Stimulated activated CD4-positive, alpha-beta T cell treated with anti-CD3 and anti-CD28 coated beads, Interleukin-4, amount 100 ng/mL, for 1 hour (primary cell): ENCODE data around the gene FBLN2.

Source experiments
- DNase-seq: peaks from one replicate; pipeline ENCODE4 v3.0.0-alpha.2; 2020

The FBLN2 gene

DNA sequence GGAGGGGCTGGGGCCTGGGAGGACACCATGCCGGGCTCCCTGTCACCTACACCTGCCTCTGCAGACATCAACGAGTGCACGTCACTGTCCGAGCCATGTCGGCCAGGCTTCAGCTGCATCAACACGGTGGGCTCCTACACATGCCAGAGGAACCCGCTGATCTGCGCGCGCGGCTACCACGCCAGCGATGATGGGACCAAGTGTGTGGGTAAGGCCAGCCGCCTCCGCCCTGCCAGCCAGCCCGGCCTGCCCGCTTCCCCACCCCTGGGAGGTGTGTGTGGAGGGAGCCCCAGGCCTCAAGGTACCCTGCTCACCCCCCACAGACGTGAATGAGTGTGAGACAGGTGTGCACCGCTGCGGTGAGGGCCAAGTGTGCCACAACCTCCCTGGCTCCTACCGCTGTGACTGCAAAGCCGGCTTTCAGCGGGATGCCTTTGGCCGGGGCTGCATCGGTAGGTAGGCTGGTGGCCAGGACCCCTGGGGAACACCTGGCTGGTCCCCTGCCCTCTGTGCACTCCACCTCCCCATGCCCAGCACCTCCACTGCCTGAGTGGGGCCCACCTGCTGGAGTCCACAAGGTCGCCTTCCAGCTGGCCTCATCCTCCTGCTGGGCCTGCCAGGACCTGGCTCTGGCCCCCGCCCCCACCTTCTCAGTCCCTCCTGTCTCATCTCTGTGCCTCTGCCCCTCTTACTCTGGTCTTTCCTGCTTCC lies 80.1 kb downstream of the FBLN2 start:
- no peak for DNase-seq

DNA sequence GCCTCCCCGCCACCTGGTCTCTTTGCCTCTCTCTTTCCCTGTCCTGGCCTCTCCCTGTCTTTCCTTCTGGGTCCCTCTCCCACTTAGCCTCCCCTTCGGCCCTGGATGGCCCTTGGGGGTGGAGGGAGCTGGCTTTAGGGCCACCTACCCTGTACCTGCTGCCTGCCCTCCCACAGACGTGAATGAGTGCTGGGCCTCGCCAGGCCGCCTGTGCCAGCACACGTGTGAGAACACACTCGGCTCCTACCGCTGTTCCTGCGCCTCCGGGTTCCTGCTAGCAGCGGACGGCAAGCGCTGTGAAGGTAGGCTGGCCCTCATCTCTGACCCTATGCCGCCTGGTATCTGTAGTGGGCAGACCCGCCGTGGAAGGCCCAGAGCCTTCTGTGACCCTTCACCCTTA lies 80.7 kb downstream of the FBLN2 start:
- no peak for DNase-seq

DNA sequence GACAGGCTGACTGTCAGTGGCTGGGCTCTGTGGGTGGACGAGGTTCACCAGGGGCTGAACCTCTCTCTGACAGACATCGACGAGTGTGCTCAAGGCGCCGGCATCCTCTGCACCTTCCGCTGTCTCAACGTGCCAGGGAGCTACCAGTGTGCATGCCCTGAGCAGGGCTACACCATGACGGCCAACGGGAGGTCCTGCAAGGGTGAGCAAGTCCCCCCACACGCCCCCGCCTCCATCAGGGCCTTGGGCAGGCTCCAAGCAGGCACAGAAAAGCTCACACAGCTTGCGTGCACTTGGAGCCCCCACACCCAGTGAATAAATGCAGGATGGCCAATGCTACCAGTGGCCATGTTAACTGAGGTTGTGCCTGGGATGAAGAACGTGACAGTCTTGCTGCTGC lies 82.3 kb downstream of the FBLN2 start:
- no peak for DNase-seq

DNA sequence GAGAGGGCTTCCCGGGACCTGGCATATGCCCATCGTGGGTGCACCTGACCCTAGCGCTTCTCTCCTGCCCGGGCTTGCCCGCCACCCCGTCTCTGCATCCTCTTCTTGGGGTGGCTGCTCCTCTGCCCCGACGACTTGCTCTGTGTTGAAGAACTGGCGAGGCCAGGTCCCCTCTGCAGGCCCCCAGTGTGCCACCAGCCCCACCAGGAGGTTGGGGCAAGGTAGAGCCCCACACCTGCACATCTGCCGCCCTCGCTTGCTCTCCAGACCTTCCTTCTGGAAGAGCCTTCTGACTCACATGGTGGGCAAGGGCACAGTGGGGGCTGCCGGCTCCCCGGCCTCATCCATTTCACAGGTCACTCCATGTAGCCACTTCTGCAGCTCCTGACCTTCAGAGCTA lies 84.3 kb downstream of the FBLN2 start:
- no peak for DNase-seq

DNA sequence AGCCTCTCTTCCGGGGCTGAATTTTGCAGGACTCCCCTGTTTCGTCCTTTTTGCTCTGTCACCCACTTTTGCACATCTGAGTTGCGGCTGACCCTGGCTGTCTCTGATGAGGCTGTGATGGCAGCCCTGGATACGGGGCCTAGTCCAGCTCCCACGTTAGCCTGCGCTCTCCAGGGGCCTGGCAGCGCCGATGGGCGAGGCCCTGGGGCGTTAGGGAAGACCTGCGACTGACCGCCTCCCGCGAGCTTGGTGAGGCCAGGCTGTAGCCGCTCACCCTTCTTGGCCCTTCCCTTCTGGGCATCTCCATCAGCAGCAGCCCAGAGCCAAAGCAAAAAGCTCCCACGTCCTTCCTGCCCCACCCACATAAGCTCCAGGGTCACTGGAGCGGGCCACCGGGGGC lies 85.2 kb downstream of the FBLN2 start:
- no peak for DNase-seq

DNA sequence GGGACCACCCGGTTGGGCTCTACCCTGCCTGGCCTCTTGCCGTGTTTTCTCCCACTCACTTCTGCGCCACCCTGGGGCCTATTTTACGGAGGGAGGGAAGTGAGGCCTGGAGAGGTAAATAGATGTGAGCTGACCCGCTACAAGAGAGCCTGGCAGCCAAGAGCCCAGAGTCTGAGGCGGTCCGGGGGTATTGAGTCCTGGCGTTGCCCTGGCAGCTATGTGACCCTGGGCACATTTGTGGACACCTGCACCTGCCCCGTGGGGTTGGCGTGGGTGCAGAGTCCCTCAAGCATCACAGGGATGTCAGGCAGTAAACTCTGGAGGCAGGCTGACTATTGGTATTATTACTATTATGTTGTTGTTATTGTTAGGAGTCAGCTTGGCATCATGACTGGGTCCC lies 85.7 kb downstream of the FBLN2 start:
- no peak for DNase-seq

DNA sequence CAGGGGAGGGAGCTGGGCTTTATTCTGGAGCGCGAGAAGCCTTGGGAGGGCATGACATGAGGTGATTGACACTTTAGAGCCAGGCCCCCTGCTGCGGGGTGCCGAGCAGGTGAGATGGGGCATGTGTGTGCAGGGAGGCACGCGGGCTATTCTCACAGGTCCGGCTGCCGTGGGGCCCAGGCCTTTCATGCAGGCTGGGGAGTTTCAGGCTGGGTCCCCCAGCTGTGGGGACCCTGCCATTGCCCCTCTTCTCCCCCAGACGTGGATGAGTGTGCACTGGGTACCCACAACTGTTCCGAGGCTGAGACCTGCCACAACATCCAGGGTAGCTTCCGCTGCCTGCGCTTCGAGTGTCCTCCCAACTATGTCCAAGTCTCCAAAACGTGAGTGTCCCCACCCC lies 87.3 kb downstream of the FBLN2 start:
- no peak for DNase-seq

DNA sequence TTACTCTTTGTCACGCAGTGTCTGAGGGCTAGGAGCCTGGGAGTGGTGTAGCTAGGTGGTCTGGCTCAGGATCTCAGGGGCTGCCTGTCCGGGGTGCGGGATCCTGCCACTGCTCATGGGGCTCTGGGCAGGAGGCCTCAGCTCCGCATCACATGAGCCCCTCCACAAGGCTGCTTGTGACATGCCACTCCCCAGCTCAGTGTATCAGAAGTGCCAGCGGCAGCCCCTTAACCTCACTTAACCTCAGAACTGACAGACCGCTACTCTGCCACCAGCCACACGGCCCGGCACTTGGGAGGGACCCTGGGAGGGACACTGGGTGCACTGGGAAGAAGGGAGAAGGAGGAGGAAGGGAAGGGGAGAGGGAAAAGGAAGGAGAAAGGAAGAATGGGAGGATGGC lies 87.9 kb downstream of the FBLN2 start:
- no peak for DNase-seq

DNA sequence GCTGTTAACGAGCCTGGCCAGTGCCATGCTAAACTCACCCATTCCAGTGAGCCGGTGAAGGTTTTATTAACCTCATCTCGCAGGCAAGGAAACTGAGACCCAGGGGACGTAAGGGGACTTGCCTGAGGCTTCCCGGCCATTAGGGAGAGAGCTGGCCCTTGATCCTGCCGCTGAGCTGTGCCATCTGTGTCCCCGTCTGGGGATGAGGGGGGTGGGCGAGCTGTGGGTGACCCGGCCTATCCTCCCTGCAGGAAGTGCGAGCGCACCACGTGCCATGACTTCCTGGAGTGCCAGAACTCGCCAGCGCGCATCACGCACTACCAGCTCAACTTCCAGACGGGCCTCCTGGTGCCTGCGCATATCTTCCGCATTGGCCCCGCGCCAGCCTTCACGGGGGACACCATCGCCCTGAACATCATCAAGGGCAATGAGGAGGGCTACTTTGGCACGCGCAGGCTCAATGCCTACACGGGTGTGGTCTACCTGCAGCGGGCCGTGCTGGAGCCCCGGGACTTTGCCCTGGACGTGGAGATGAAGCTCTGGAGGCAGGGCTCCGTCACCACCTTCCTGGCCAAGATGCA lies 88.5 kb downstream of the FBLN2 start:
- DNase-seq = no peak

DNA sequence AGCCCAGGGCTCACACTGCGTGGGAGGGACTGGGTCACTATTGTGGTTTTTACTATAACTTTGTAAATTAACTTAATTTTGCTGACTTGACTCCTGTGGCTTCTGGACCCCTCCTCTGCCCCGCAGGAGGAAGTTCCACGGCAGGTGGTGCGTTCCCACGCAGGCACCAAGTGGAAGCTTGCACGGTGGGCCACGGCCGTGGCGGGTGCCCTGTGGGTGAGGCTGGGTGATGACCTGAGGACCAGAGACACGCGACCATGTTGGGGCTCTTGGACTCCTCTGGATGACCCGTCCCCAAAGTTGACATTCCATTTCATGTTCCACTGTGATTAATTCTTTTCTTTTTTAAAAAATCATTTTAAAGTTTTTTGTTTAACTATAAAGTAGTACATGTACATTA lies 89.0 kb downstream of the FBLN2 start:
- no peak for DNase-seq

DNA sequence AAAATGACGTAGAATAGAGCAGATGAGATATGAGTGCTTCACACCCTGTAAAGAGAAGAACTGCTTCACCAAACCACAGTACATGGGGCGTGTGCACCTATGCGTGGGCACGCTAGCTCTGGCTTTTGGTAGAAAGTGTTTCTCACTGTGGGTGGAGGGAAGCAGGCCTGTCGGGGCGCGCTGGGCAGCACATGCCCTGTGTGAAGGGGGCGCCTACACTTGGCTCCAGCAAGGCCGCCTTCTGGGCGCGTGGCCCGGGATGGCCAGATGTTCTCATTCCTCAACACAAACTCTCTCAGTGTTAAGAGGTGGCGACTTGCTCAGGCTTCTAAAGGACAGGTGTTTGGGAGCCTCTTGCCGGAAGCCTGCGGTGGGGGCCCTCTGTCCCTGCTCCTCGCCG lies 90.0 kb downstream of the FBLN2 start:
- no peak for DNase-seq

DNA sequence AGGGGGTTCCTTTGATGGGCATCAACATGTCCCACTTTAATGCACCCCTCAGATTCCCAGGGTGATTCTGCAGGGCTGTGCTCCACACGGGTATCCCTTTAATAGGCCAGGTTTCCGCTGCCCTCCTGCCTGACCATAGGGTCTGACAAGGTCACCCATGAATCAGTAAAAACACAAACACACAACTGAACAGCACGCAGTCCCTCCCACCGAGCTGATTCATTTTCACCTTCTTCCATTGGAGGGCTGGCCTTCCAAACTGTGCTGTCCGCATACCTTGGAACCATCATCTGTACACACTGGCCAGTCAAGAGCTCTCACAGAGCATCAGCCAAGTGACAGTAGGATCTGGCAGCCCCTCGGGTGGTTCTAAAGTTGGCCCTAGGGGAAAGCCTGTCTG lies 93.7 kb downstream of the FBLN2 start:
- no peak for DNase-seq

DNA sequence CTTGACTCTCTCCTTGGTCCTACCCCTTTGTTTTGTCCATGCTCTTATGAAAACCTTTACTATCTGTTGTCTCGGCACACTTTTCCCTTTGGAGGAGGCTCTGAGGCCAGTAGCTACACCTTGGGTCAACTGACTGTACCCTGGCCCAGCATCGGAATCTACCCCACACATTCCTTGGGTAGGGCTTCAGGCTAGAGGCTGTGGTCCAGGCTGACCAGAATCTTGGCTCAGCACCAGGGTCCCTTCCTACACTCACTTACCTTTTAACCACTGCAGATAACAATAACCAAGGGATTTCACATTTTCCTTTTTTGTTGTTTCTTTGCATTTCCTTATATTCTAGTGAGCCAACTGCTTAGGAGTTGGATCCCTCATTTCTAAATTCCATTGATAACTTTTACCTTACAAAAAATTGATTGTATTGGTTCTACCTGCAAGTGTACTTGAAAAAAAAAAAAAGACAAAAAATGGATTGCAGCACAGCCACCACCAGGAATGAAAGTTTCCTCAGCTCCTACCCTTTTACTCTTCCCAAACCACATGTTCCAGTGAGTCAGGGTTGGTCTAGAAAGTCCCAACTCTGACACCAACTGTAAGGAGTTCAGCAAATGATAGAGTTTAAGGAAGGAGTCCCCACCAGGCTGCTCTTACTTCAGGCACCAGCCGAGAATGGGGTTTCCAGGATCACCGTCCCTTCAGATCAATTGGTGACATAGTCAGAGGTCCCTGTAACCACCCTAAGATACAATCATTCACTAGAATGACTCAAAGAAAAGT lies 95.6 kb downstream of the FBLN2 start:
- DNase-seq = no peak

DNA sequence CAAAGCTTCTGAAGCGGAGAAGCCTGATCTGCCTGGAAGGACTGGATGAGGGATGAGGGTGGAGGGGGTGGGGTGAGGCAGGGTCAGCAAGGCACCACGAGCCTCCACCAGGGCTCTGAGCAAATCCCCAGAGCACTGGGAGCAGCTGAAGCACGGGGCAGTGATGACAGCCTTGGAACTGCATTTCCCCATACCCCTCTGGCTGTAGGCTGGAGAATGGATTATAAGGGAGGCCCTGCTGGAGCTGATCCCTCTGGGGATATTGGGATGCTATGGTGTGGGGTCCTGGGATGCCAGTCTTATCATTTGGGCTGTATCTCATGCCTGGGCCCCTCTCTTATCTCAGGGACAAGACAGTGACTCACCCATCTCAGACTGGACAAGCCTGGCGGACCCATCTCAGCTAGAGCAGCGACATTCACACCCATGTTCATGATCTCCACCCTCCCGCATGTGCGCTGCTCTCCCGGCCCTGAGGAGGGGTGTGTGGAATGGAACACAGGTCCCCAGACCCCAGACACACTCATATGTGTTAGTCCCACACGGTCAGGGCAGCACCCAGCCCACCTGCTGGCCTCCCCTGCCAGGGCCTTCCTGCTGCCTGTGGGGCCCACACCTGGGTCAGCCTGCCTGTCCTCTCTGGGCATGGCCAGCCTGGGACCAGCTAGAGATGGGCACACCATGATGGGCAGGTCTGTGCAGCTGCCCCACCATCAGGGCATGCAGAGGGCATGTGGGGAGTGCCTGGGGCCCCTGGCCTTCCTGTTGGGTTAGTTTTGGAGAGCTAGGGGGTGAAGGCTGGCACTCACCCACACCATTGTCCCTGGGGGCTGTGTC lies 97.1 kb downstream of the FBLN2 start:
- DNase-seq = no peak

DNA sequence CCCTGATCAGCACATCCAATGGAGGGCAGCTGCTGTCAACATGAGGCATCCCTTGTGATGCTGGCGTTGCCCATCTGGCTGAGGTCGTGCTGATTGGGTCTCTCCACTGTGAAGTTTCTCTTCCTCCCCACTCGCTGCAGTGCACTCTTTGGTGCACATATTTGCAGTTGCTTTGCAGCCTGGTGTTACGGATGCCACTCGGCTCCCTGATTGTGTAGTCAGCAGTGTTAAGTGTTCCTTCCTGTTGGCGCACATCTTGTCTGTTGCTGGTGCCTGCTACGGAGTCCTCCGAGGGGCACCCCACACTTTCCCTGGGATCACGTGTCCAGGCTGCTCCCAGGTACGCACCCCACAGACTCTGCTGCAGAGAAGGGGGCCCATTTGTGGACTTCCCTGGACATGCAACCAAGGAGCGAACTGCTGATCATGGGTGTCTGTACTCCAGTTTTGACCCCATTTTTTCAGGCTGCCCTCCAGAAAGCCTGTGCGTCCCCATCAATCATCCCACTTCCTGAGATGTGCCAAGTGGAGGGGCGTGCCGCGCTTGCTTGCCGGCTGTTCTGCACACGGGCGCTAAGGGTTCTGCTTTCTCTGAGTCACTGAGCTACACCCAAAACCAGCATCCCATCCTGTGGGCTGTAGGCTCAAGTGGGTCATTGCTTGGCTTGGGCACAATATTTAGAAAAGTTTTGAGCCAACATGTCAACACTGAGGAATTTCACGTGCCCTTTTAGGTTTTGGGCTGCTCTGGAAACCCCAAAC lies 98.6 kb downstream of the FBLN2 start:
- DNase-seq = peak; percentile 20

DNA sequence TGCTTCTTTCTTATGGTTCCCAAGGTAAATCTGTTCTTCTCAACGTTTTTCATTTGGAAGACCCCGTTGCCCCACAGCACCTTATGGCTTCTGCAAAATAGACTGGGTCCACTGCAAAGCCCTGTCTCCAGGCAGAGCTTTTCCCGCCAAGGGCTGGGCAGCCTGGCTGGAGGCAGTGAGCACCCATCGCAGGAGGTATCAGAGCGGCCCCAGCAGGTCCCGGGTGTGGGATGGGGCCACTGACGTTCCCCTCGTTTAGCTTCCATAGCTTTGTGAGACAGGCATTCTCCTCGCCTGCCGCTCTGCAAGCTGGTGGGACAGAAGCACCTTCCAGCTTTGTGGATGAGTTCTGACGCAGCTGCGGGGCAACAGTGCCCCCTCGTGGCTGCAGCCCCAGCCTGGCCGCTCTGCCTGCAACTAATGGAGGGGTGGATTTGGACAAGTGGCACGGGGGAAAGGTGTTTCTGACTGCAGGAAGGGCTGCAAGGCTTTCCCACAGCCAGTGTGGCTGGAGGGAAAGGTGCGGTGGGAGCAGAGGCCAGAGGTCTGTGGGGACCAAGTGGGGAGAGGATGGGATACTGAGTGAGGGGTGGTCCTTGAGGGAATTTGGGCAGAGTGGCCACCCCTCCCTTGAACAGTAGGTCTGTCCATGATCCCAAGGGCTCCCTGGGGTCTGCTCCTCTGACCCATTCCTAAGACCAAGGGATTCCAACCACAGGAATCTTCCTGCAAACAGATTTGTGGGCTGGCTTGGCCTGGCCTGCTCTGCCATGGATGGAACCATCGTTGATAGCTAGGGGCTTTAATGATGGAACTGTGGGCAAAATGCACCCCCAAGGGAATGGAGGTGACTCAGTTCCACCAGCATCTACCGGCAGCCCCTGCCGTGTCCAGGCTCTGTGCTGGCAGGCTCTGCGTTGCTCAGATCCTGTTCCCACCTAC lies 99.4 kb downstream of the FBLN2 start:
- DNase-seq = peak; percentile 79

DNA sequence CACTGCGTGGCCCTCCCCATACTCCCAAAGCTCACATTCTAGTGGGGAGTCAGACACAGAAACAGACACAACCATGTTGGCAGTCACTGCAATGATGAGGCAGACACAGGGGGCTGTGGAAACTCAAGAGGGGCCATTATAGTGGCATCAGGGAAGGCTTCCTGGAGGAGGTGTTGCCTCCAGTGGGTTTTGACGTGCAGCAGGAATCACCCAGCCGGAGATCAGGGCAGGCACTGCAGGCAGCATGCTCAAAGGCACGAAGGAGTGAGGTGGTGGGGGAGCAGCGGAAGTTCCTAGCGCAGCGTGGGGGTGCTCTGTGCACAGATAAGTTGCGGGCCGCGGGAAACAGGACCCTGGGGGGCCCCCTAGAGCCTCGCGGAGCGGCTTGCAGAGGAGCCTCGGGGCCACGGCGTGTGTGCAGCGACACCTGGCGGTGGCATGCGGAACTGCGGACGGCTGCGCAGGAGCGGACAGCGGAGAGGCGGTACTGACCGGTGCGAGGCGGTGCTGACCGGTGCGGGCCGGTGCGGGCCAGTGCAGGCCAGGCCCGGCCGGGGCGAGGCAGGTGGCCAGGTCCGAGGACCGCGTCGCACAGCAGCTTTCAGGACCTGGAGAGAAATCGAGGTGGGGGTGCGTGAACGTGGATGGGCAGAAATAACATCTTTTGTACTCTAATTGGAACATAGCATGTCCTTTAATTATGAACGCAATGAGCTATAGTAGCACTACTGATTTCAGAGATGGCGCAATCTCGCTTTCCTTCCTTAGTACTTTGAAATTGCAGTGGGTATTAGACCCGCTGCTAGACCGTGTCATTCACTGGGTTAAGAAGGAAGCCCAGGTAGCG lies 101.5 kb downstream of the FBLN2 start:
- peak; percentile 76 for DNase-seq

DNA sequence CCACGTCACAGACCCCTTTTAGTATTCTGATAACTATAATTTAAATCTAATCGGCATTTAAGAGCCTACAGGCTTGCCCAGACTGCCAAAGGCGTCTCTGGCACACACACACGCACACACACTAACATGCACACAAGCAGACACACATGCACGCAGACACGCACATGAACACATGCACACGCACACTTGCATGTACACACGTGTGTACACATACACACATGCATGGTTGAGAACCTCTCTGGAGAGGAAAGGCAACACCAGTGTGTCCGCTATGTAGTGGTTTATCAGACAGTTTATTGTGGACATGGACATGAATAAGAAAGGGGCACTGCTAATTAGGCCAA lies 102.1 kb downstream of the FBLN2 start:
- no peak for DNase-seq

DNA sequence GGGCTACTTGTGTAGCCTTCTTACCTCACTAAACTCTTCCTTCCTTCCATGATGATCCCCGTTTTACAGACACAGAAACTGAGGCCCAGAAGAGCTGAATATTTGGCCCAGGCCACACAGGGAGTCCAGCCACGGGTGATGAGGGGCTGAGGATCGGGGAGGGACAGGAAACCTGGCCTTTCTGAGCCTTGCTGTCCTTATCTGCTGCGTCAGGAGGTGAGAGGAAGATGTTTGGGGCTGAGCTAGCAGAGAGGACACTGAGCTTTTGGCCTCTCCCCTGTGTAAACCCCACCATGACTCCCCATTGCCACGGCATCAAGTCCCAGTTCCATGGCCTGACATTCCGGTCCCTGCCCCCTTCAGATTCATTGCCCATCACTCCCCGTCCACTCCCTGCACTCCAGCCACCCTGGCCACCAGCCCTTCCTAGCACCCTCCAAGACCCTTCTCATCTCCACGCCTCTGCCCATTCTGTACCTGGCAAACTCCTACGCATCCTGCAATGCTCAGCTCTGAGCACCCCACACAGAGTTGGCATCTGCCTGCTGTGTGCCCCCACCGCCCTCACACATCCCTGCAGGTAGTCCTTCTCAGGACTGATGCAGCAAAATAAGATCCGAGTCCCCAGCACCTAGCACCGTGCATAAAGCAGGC lies 103.0 kb downstream of the FBLN2 start:
- no peak for DNase-seq

DNA sequence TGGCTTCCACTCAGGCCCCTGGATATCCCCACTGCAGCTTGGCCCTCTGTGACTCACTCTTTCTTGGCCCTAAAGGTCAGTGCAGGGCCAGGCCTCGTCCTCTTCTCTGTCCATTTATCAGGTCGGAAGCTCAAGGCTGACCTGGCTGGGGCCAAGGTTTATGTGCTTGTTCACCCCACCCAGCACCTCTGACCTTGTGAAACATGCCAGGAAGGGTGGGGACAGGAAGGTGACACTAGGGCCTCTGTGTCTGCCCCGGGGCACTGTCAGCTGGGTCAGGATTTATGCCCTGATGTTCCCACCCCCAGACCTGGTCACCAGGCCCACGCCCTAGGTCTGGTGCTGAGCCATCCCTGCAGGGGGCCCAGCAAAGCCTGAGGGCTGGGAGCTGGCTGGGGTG lies 103.8 kb downstream of the FBLN2 start:
- no peak for DNase-seq
